Hepatocyte (in vitro differentiated cells): Measurements from ENCODE around the gene POU1F1. TPM values are rescaled to one million over a fixed set of nuclear protein-coding genes. Genes with fewer than 3 reads are reported as not detected.
"Not testable (repeated sequence)": the region's sequence is repeated elsewhere in the genome, so short reads cannot be mapped to it uniquely, and the experiment has no call there.

ENCODE experiments used
- DNase-seq: peaks from one replicate; pipeline ENCODE4 v3.0.0-alpha.2; 2016; ENCODE audit warnings: low spot score
- H2AFZ ChIP-seq: fragments of 200-600 bp; sonication (generic); 2 replicates; pipeline ENCODE4 v1.6.0; 2016; ENCODE audit warnings: antibody characterized with exemption, mild to moderate bottlenecking
- H3K27ac ChIP-seq: fragments of 200-600 bp; sonication (generic); 2 replicates; pipeline ENCODE4 v1.5.1; 2016; ENCODE audit warnings: mild to moderate bottlenecking
- H3K27me3 ChIP-seq: fragments of 200-600 bp; sonication (generic); 2 replicates; pipeline ENCODE4 v1.6.1; 2016
- H3K36me3 ChIP-seq: fragments of 200-600 bp; sonication (generic); replicated peaks from 2 replicates; pipeline ENCODE4 v1.5.1; 2016; ENCODE audit warnings: low read depth; ENCODE audit not compliant: insufficient read depth
- H3K4me1 ChIP-seq: fragments of 200-600 bp; sonication (generic); 2 replicates; pipeline ENCODE4 v1.5.1; 2016; ENCODE audit warnings: mild to moderate bottlenecking, moderate library complexity; ENCODE audit not compliant: insufficient read depth
- H3K4me2 ChIP-seq: fragments of 200-600 bp; sonication (generic); 2 replicates; pipeline ENCODE4 v1.6.0; 2016
- H3K4me3 ChIP-seq: fragments of 200-600 bp; sonication (generic); 2 replicates; pipeline ENCODE4 v1.5.1; 2016; ENCODE audit warnings: mild to moderate bottlenecking
- H3K79me2 ChIP-seq: fragments of 200-600 bp; sonication (generic); 2 replicates; pipeline ENCODE4 v1.6.0; 2017; ENCODE audit warnings: mild to moderate bottlenecking
- H3K9me2 ChIP-seq: fragments of 200-600 bp; sonication (generic); replicated peaks from 2 replicates; pipeline ENCODE4 v1.6.0; 2017; ENCODE audit warnings: mild to moderate bottlenecking; ENCODE audit not compliant: insufficient read depth
- H3K9me3 ChIP-seq: fragments of 200-600 bp; sonication (generic); 2 replicates; pipeline ENCODE4 v1.5.1; 2016; ENCODE audit warnings: low read depth, mild to moderate bottlenecking
- H4K20me1 ChIP-seq: fragments of 200-600 bp; sonication (generic); 2 replicates; pipeline ENCODE4 v1.6.0; 2016; ENCODE audit warnings: mild to moderate bottlenecking; ENCODE audit not compliant: insufficient read depth, poor library complexity, severe bottlenecking
- CTCF ChIP-seq: fragments of 200-600 bp; sonication (generic); IDR thresholded peaks from 2 replicates; pipeline ENCODE4 v1.5.1; 2016; ENCODE audit warnings: antibody characterized with exemption, mild to moderate bottlenecking; ENCODE audit not compliant: poor library complexity
- EZH2 ChIP-seq: fragments of 200-600 bp; sonication (generic); IDR thresholded peaks from 2 replicates; pipeline ENCODE4 v1.6.1; 2016; ENCODE audit warnings: antibody characterized with exemption, mild to moderate bottlenecking, borderline replicate concordance
- EZH2phosphoT487 ChIP-seq: fragments of 200-600 bp; sonication (generic); IDR thresholded peaks from one replicate; pipeline ENCODE4 v1.6.1; 2018; ENCODE audit warnings: antibody characterized with exemption, mild to moderate bottlenecking, low read depth, moderate library complexity; ENCODE audit not compliant: unreplicated experiment, severe bottlenecking
- WGBS: methylation state at CpG from one replicate; pipeline ENCODE4 v1.1.6; 2016; ENCODE audit warnings: low lambda C conversion rate; ENCODE audit errors: missing lambda C conversion rate; 5-methylcytosine and 5-hydroxymethylcytosine counted together
- polyA plus RNA-seq: library from polyadenylated mRNA; unstranded; fragments of >200 nt; fragmentation: Nextera tagmentation; extraction: Ambion mirVana; gene quantifications from 2 replicates; pipeline ENCODE4 v1.2.1, GENCODE V29; 2016
- total RNA-seq: library from RNA; depleted of rRNA; stranded (reverse); fragments of >200 nt; gene quantifications from 2 replicates; pipeline ENCODE4 v1.2.3, GENCODE V29; 2014

POU1F1 gene
- total and polyA plus RNA-seq, 2 experiments from 2014 or later: not detected

GRCh38 chr3:87309601-87310000, 33.2 kb upstream of the POU1F1 start:
- Histone ChIP-seq H3K4me3 (no peak overlapping the region), H3K79me2 (no peaks in the 10 kb centered on the region), H4K20me1 (no peaks in the 10 kb centered on the region), H3K27me3 (no peaks in the 10 kb centered on the region), H2AFZ (no peak overlapping the region), H3K4me2 (no peak overlapping the region), H3K4me1 (no peaks in the 10 kb centered on the region), H3K27ac (no peak overlapping the region), H3K9me3 (no peaks in the 10 kb centered on the region), H3K36me3 (no peaks in the 10 kb centered on the region), H3K9me2 (no peaks in the 10 kb centered on the region)
- 92% methylated on average over 3 of the region's 3 CpGs for WGBS
- DNase-seq: no peak
- TF ChIP-seq CTCF (no peak), EZH2phosphoT487 (no peak), EZH2 (no peak)

- Histone ChIP-seq H2AFZ (no peak overlapping the region), H3K4me3 (no peak overlapping the region), H3K79me2 (no peaks in the 10 kb centered on the region)
These were observed 31.4 kb upstream of the POU1F1 start for GRCh38 chr3:87307805-87308204.

GRCh38 chr3:87305517-87305916, 29.1 kb upstream of the POU1F1 start:
- DNase-seq: no peak
- Histone ChIP-seq H3K9me3 (no peaks in the 10 kb centered on the region), H3K4me2 (no peak overlapping the region), H3K27me3 (no peaks in the 10 kb centered on the region), H3K4me3 (no peak overlapping the region), H3K27ac (no peak overlapping the region), H3K4me1 (no peaks in the 10 kb centered on the region), H4K20me1 (no peaks in the 10 kb centered on the region), H3K79me2 (no peaks in the 10 kb centered on the region), H2AFZ (no peak overlapping the region), H3K36me3 (no peaks in the 10 kb centered on the region), H3K9me2 (no peaks in the 10 kb centered on the region)
- WGBS: 88% methylated on average over 3 of the region's 3 CpGs
- TF ChIP-seq EZH2phosphoT487 (no peak), CTCF (no peak)

More at GRCh38 chr3:87307805-87308204, 31.4 kb upstream of the POU1F1 start:
- no peaks in the 10 kb centered on the region for H3K4me1 ChIP-seq
- no peaks in the 10 kb centered on the region for H3K36me3 ChIP-seq
- WGBS: 93% methylated on average over 2 of the region's 2 CpGs
- peak; percentile 15 for TF ChIP-seq CTCF
- no peak for TF ChIP-seq EZH2
- TF ChIP-seq EZH2phosphoT487: no peak
- DNase-seq: no peak
- H4K20me1 ChIP-seq: no peaks in the 10 kb centered on the region
- H3K4me2 ChIP-seq: no peak overlapping the region
- H3K27me3 ChIP-seq: no peaks in the 10 kb centered on the region
- H3K9me3 ChIP-seq: no peaks in the 10 kb centered on the region
- H3K9me2 ChIP-seq: no peaks in the 10 kb centered on the region
- no peak overlapping the region for H3K27ac ChIP-seq

GRCh38 chr3:87305031-87305430, 28.6 kb upstream of the POU1F1 start:
- DNase-seq, H3K9me2 ChIP-seq, H3K4me1 ChIP-seq, H3K36me3 ChIP-seq, H2AFZ ChIP-seq, H3K27ac ChIP-seq, H4K20me1 ChIP-seq, H3K27me3 ChIP-seq, H3K9me3 ChIP-seq, H3K79me2 ChIP-seq, H3K4me3 ChIP-seq, H3K4me2 ChIP-seq: not testable (repeated sequence)
- WGBS: 86% methylated on average over 1 of the region's 1 CpG
